Measurements from ENCODE around the gene PLPP2. TPM values are rescaled to one million over a fixed set of nuclear protein-coding genes. Genes with fewer than 3 reads are reported as not detected.

The PLPP2 gene
- total RNA-seq, 5 donors from 2014 or later (not counting 1 experiment from before 2014, with no cell fraction given), result 0.23 to 2.3 (median 1.1) TPM

GRCh38 chr19:294341-294945 is 3.2 kb upstream of the PLPP2 start:
- peaks cover 22 to 46% of the 10 kb centered on the region in 2 donors for H3K27me3 Mint-ChIP-seq
- Histone ChIP-seq H3K36me3 (ENCODE audit: control insufficient read depth in 2 of 2, extremely low read depth in 1 of 2, insufficient read depth in 1 of 2, low read length in 1 of 2) (no peaks in the 10 kb centered on the region), H3K27ac (ENCODE audit: low read length) (no peak overlapping the region), H3K4me1 (ENCODE audit: control insufficient read depth in 1 of 2, extremely low read depth in 1 of 2, insufficient read depth in 2 of 2, low read length in 2 of 2) (peaks cover 0 to 22% of the 10 kb centered on the region in 2 experiments), H3K9me3 (no peaks in the 10 kb centered on the region), H3K4me3 (ENCODE audit: control insufficient read depth in 1 of 2, extremely low read depth in 1 of 2, low read length in 1 of 2) (no peak overlapping the region), H3K27me3 (replicated peaks in 1 of 2; ENCODE audit: control insufficient read depth in 2 of 2, extremely low read depth in 1 of 2, insufficient read depth in 2 of 2, low read length in 1 of 2) (peaks cover 3 to 65% of the 10 kb centered on the region in 2 experiments)
- DNase-seq (peak in 1 of 35 experiments; percentile 11), ATAC-seq (replicated peaks in 1 of 4) (peak in 2 of 4 experiments; percentile 5 to 17)
- H3K36me3 Mint-ChIP-seq, result no peaks in the 10 kb centered on the region
- H3K27ac Mint-ChIP-seq, result no peak overlapping the region
- peak overlapping the region in 2 of 3 donors; percentile 6 to 24 for H3K4me3 Mint-ChIP-seq
- POLR2A ChIA-PET, result no interaction called here
- no peaks in the 10 kb centered on the region for H3K9me3 Mint-ChIP-seq
- H3K4me1 Mint-ChIP-seq, result peaks cover 12 to 25% (median 17%) of the 10 kb centered on the region in 3 donors
- 20% methylated on average over 29 of the region's 29 CpGs for WGBS (ENCODE audit: insufficient coverage)
- CTCF ChIA-PET, result no interaction called here

DNA sequence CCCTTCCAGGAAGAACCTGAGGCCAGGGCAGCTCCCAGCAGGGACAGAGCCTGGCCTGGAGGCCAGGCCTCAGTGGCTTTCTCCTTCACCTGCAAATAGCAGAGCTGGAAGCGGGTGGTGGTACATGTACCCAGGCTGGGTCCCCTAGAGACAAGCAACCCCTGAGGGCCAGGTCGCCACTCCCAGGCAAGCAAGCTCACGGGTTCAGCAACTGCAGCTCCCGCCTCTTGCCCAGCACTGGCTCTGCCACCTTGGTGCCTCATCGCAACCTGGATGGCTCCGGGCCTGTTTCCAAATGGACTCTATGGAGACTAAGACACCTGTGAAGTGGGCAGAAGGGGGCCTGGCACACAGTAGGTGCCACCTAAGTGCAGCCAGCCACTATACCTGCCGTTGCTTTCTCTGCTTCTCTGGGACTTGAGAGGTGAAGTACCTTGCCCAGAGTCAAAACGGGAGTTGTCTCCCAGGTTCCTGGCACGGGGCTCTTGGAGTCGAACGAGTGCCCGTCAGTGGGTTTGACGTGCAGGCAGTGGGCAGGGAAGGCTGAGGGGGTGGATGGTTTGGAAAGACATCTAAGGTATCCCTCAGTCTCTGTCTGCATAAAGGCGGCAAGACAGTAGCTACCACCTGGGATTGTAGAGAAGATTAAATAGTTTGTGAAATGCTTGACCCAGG is 2.4 kb upstream of the PLPP2 start:
- H3K36me3 Mint-ChIP-seq, result no peaks in the 10 kb centered on the region
- peaks cover 31 to 55% of the 10 kb centered on the region in 2 donors for H3K27me3 Mint-ChIP-seq
- peak overlapping the region in 1 of 3 donors; percentile 25 for H3K4me3 Mint-ChIP-seq
- no peak for ATAC-seq (replicated peaks in 1 of 4)
- H3K4me1 Mint-ChIP-seq, result peaks cover 12 to 28% (median 17%) of the 10 kb centered on the region in 3 donors
- Histone ChIP-seq H3K36me3 (ENCODE audit: control insufficient read depth in 2 of 2, extremely low read depth in 1 of 2, insufficient read depth in 1 of 2, low read length in 1 of 2) (no peaks in the 10 kb centered on the region), H3K4me3 (ENCODE audit: control insufficient read depth in 1 of 2, extremely low read depth in 1 of 2, low read length in 1 of 2) (no peak overlapping the region), H3K4me1 (ENCODE audit: control insufficient read depth in 1 of 2, extremely low read depth in 1 of 2, insufficient read depth in 2 of 2, low read length in 2 of 2) (peaks cover 0 to 22% of the 10 kb centered on the region in 2 experiments), H3K9me3 (no peaks in the 10 kb centered on the region), H3K27ac (ENCODE audit: low read length) (no peak overlapping the region), H3K27me3 (replicated peaks in 1 of 2; ENCODE audit: control insufficient read depth in 2 of 2, extremely low read depth in 1 of 2, insufficient read depth in 2 of 2, low read length in 1 of 2) (peaks cover 3 to 73% of the 10 kb centered on the region in 2 experiments)
- H3K9me3 Mint-ChIP-seq, result no peaks in the 10 kb centered on the region
- H3K27ac Mint-ChIP-seq, result no peak overlapping the region
- CTCF ChIA-PET, result no interaction called here
- POLR2A ChIA-PET, result no interaction called here
- 77% methylated on average over 14 of the region's 14 CpGs for WGBS (ENCODE audit: insufficient coverage)
- DNase-seq, result no peak

- ATAC-seq (replicated peaks in 1 of 4) (no peak), DNase-seq (no peak)
- Mint-ChIP-seq H3K27me3 (peaks cover 35 to 59% of the 10 kb centered on the region in 2 donors), H3K9me3 (no peaks in the 10 kb centered on the region), H3K4me1 (peaks cover 12 to 28% (median 17%) of the 10 kb centered on the region in 3 donors), H3K36me3 (no peaks in the 10 kb centered on the region), H3K27ac (no peak overlapping the region), H3K4me3 (peak overlapping the region in 1 of 3 donors; percentile 25)
- H3K4me1 ChIP-seq (ENCODE audit: control insufficient read depth in 1 of 2, extremely low read depth in 1 of 2, insufficient read depth in 2 of 2, low read length in 2 of 2), result peaks cover 0 to 22% of the 10 kb centered on the region in 2 experiments
- CTCF ChIA-PET, result no interaction called here
- POLR2A ChIA-PET, result no interaction called here
- peaks cover 3 to 79% of the 10 kb centered on the region in 2 experiments for H3K27me3 ChIP-seq (replicated peaks in 1 of 2; ENCODE audit: control insufficient read depth in 2 of 2, extremely low read depth in 1 of 2, insufficient read depth in 2 of 2, low read length in 1 of 2)
- WGBS (ENCODE audit: insufficient coverage), result 93% methylated on average over 2 of the region's 4 CpGs
- no peaks in the 10 kb centered on the region for H3K36me3 ChIP-seq (ENCODE audit: control insufficient read depth in 2 of 2, extremely low read depth in 1 of 2, insufficient read depth in 1 of 2, low read length in 1 of 2)
- no peaks in the 10 kb centered on the region for H3K9me3 ChIP-seq
- H3K4me3 ChIP-seq (ENCODE audit: control insufficient read depth in 1 of 2, extremely low read depth in 1 of 2, low read length in 1 of 2), result no peak overlapping the region
- H3K27ac ChIP-seq (ENCODE audit: low read length), result no peak overlapping the region
Measured at GRCh38 chr19:292951-293350, 1.7 kb upstream of the PLPP2 start.

- Mint-ChIP-seq H3K27ac (no peak overlapping the region), H3K4me1 (peaks cover 12 to 28% (median 17%) of the 10 kb centered on the region in 3 donors), H3K9me3 (no peaks in the 10 kb centered on the region), H3K36me3 (no peaks in the 10 kb centered on the region), H3K4me3 (peak overlapping the region in 1 of 3 donors; percentile 25), H3K27me3 (peaks cover 39 to 62% of the 10 kb centered on the region in 2 donors)
- H3K4me3 ChIP-seq (ENCODE audit: control insufficient read depth in 1 of 2, extremely low read depth in 1 of 2, low read length in 1 of 2), result no peak overlapping the region
- peaks cover 3 to 85% of the 10 kb centered on the region in 2 experiments for H3K27me3 ChIP-seq (replicated peaks in 1 of 2; ENCODE audit: control insufficient read depth in 2 of 2, extremely low read depth in 1 of 2, insufficient read depth in 2 of 2, low read length in 1 of 2)
- no peak for ATAC-seq (replicated peaks in 1 of 4)
- WGBS (ENCODE audit: insufficient coverage), result 83% methylated on average over 12 of the region's 15 CpGs
- H3K27ac ChIP-seq (ENCODE audit: low read length), result no peak overlapping the region
- no peaks in the 10 kb centered on the region for H3K36me3 ChIP-seq (ENCODE audit: control insufficient read depth in 2 of 2, extremely low read depth in 1 of 2, insufficient read depth in 1 of 2, low read length in 1 of 2)
- H3K9me3 ChIP-seq, result no peaks in the 10 kb centered on the region
- ChIA-PET CTCF (no interaction called here), POLR2A (no interaction called here)
- H3K4me1 ChIP-seq (ENCODE audit: control insufficient read depth in 1 of 2, extremely low read depth in 1 of 2, insufficient read depth in 2 of 2, low read length in 2 of 2), result peaks cover 0 to 22% of the 10 kb centered on the region in 2 experiments
- DNase-seq, result no peak
Measured at GRCh38 chr19:292281-292884, 1.2 kb upstream of the PLPP2 start.

GRCh38 chr19:291561-292280 is 518 bp upstream of the PLPP2 start:
- H3K9me3 ChIP-seq, result no peaks in the 10 kb centered on the region
- no peak overlapping the region for H3K27ac ChIP-seq (ENCODE audit: low read length)
- whole genome bisulfite sequencing (ENCODE audit: insufficient coverage), result 49% methylated on average over 58 of the region's 71 CpGs
- peaks cover 3 to 85% of the 10 kb centered on the region in 2 experiments for H3K27me3 ChIP-seq (replicated peaks in 1 of 2; ENCODE audit: control insufficient read depth in 2 of 2, extremely low read depth in 1 of 2, insufficient read depth in 2 of 2, low read length in 1 of 2)
- peaks cover 12 to 28% (median 17%) of the 10 kb centered on the region in 3 donors for H3K4me1 Mint-ChIP-seq
- POLR2A ChIA-PET, result no interaction called here
- ATAC-seq (replicated peaks in 1 of 4), result no peak
- no peak overlapping the region for H3K27ac Mint-ChIP-seq
- peaks cover 0 to 22% of the 10 kb centered on the region in 2 experiments for H3K4me1 ChIP-seq (ENCODE audit: control insufficient read depth in 1 of 2, extremely low read depth in 1 of 2, insufficient read depth in 2 of 2, low read length in 2 of 2)
- no peak for DNase-seq
- H3K36me3 Mint-ChIP-seq, result no peaks in the 10 kb centered on the region
- CTCF ChIA-PET, result no interaction called here
- peaks cover 40 to 68% of the 10 kb centered on the region in 2 donors for H3K27me3 Mint-ChIP-seq
- H3K4me3 Mint-ChIP-seq, result peak overlapping the region in 1 of 3 donors; percentile 25
- H3K36me3 ChIP-seq (ENCODE audit: control insufficient read depth in 2 of 2, extremely low read depth in 1 of 2, insufficient read depth in 1 of 2, low read length in 1 of 2), result no peaks in the 10 kb centered on the region
- H3K9me3 Mint-ChIP-seq, result no peaks in the 10 kb centered on the region
- H3K4me3 ChIP-seq (ENCODE audit: control insufficient read depth in 1 of 2, extremely low read depth in 1 of 2, low read length in 1 of 2), result no peak overlapping the region

GRCh38 chr19:290372-291005 is 714 bp downstream of the PLPP2 start:
- Histone ChIP-seq H3K36me3 (ENCODE audit: control insufficient read depth in 2 of 2, extremely low read depth in 1 of 2, insufficient read depth in 1 of 2, low read length in 1 of 2) (no peaks in the 10 kb centered on the region), H3K4me3 (ENCODE audit: control insufficient read depth in 1 of 2, extremely low read depth in 1 of 2, low read length in 1 of 2) (peak overlapping the region; percentile 27 to 30), H3K4me1 (ENCODE audit: control insufficient read depth in 1 of 2, extremely low read depth in 1 of 2, insufficient read depth in 2 of 2, low read length in 2 of 2) (peaks cover 0 to 22% of the 10 kb centered on the region in 2 experiments), H3K9me3 (no peaks in the 10 kb centered on the region), H3K27me3 (replicated peaks in 1 of 2; ENCODE audit: control insufficient read depth in 2 of 2, extremely low read depth in 1 of 2, insufficient read depth in 2 of 2, low read length in 1 of 2) (peaks cover 3 to 76% of the 10 kb centered on the region in 2 experiments), H3K27ac (ENCODE audit: low read length) (peak overlapping the region; percentile 67)
- Mint-ChIP-seq H3K9me3 (no peaks in the 10 kb centered on the region), H3K27me3 (peaks cover 36 to 61% of the 10 kb centered on the region in 2 donors), H3K4me1 (peaks cover 12 to 28% (median 17%) of the 10 kb centered on the region in 3 donors), H3K27ac (peak overlapping the region in 1 of 2 donors; percentile 34), H3K36me3 (no peaks in the 10 kb centered on the region), H3K4me3 (peak overlapping the region; percentile 53 to 63 (median 60))
- 7% methylated on average over 51 of the region's 51 CpGs for WGBS (ENCODE audit: insufficient coverage)
- ChIA-PET CTCF (no interaction called here), POLR2A (no interaction called here)
- ATAC-seq (replicated peaks in 1 of 4), result peak in 3 of 4 experiments; percentile 28 to 58 (median 52)
- DNase-seq, result peak in 8 of 35 experiments; percentile 13 to 37 (median 22)
